ENCODE data around the gene FBLN2. TPM values are rescaled to one million over a fixed set of nuclear protein-coding genes. Genes with fewer than 3 reads are reported as not detected.

The FBLN2 gene
- total RNA-seq, 1 donor from 2014 or later: 1.3 TPM

GRCh38 chr3:13506239-13506638, 42.7 kb upstream of the FBLN2 start:
- no peaks in the 10 kb centered on the region for H3K4me1 Mint-ChIP-seq
- ChIA-PET POLR2A (no interaction called here), CTCF (no interaction called here)
- no peak for DNase-seq
- no peak for TF ChIP-seq CTCF (IDR thresholded peaks at IDR 0.05)
- H3K9me3 Mint-ChIP-seq: no peaks in the 10 kb centered on the region
- no peaks in the 10 kb centered on the region for H3K27me3 Mint-ChIP-seq
- intact Hi-C loops (cut with micrococcal nuclease): no loop called here
- no peak overlapping the region for H3K27ac Mint-ChIP-seq
- ATAC-seq (ENCODE audit: low read depth): no peak
- H3K36me3 Mint-ChIP-seq (ENCODE audit: low read depth): no peaks in the 10 kb centered on the region
- H3K4me3 Mint-ChIP-seq: no peak overlapping the region

- CTCF ChIA-PET: no interaction called here
- Mint-ChIP-seq H3K9me3 (no peaks in the 10 kb centered on the region), H3K36me3 (ENCODE audit: low read depth) (no peaks in the 10 kb centered on the region), H3K4me3 (no peak overlapping the region), H3K4me1 (no peaks in the 10 kb centered on the region), H3K27ac (no peak overlapping the region), H3K27me3 (no peaks in the 10 kb centered on the region)
- ATAC-seq (ENCODE audit: low read depth) (no peak), DNase-seq (no peak)
- POLR2A ChIA-PET: no interaction called here
- intact Hi-C loops (cut with micrococcal nuclease): no loop called here
- TF ChIP-seq CTCF (IDR thresholded peaks at IDR 0.05): no peak
Observed at GRCh38 chr3:13506680-13507079, 42.2 kb upstream of the FBLN2 start.

GRCh38 chr3:13507247-13507569, 41.7 kb upstream of the FBLN2 start:
- CTCF ChIA-PET: no interaction called here
- H3K27me3 Mint-ChIP-seq: no peaks in the 10 kb centered on the region

GRCh38 chr3:13507570-13508339, 41.2 kb upstream of the FBLN2 start:
- no peak overlapping the region for H3K27ac Mint-ChIP-seq
- ChIA-PET POLR2A (no interaction called here), CTCF (no interaction called here)
- H3K4me1 Mint-ChIP-seq: no peaks in the 10 kb centered on the region
- no peaks in the 10 kb centered on the region for H3K9me3 Mint-ChIP-seq
- no peak overlapping the region for H3K4me3 Mint-ChIP-seq
- intact Hi-C loops (cut with micrococcal nuclease): no loop called here
- TF ChIP-seq CTCF (IDR thresholded peaks at IDR 0.05): no peak
- H3K36me3 Mint-ChIP-seq (ENCODE audit: low read depth): no peaks in the 10 kb centered on the region
- no peak for ATAC-seq (ENCODE audit: low read depth)
- H3K27me3 Mint-ChIP-seq: no peaks in the 10 kb centered on the region
- DNase-seq: no peak

More at GRCh38 chr3:13507247-13507569, 41.7 kb upstream of the FBLN2 start:
- Mint-ChIP-seq H3K27ac (no peak overlapping the region), H3K4me3 (no peak overlapping the region), H3K9me3 (no peaks in the 10 kb centered on the region), H3K4me1 (no peaks in the 10 kb centered on the region), H3K36me3 (ENCODE audit: low read depth) (no peaks in the 10 kb centered on the region)
- TF ChIP-seq CTCF (IDR thresholded peaks at IDR 0.05): no peak
- no peak for DNase-seq
- intact Hi-C loops (cut with micrococcal nuclease): no loop called here
- POLR2A ChIA-PET: no interaction called here
- ATAC-seq (ENCODE audit: low read depth): no peak

GRCh38 chr3:13508496-13508895, 40.4 kb upstream of the FBLN2 start:
- POLR2A ChIA-PET: no interaction called here
- intact Hi-C loops (cut with micrococcal nuclease): no loop called here
- Mint-ChIP-seq H3K36me3 (ENCODE audit: low read depth) (no peaks in the 10 kb centered on the region), H3K9me3 (no peaks in the 10 kb centered on the region), H3K4me1 (no peaks in the 10 kb centered on the region), H3K27ac (no peak overlapping the region), H3K4me3 (no peak overlapping the region), H3K27me3 (no peaks in the 10 kb centered on the region)
- DNase-seq (no peak), ATAC-seq (ENCODE audit: low read depth) (no peak)
- no peak for TF ChIP-seq CTCF (IDR thresholded peaks at IDR 0.05)
- CTCF ChIA-PET: no interaction called here
